ENCODE measurements around the gene OSBPL1A.

DNA sequence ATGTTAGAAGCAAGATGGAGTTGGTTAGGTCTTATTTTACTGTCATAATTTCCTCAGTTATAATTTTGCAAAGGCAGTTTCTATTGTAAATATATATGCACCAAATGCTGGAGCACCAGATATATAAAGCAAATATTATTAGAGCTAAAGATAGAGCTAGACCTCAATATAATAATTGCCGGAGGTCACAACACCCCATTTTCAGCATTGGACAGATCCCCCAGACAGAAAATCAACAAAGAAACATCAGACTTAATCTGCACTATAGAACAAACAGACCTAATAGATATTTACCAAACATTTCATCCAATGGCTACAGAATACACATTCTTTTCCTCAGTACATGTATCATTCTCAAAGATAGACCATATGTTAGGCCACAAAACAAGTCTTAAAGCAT, 143.6 kb downstream of the OSBPL1A start:
- TF ChIP-seq, protein P1, sequence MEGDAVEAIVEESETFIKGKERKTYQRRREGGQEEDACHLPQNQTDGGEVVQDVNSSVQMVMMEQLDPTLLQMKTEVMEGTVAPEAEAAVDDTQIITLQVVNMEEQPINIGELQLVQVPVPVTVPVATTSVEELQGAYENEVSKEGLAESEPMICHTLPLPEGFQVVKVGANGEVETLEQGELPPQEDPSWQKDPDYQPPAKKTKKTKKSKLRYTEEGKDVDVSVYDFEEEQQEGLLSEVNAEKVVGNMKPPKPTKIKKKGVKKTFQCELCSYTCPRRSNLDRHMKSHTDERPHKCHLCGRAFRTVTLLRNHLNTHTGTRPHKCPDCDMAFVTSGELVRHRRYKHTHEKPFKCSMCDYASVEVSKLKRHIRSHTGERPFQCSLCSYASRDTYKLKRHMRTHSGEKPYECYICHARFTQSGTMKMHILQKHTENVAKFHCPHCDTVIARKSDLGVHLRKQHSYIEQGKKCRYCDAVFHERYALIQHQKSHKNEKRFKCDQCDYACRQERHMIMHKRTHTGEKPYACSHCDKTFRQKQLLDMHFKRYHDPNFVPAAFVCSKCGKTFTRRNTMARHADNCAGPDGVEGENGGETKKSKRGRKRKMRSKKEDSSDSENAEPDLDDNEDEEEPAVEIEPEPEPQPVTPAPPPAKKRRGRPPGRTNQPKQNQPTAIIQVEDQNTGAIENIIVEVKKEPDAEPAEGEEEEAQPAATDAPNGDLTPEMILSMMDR (IDR thresholded peaks at IDR 0.05) = no peak
- no peak for TF ChIP-seq POLR2A (IDR thresholded peaks at IDR 0.05)

Data from lower leg skin (tissue), 3 donors.